ENCODE data around the gene CELF1.

DNA sequence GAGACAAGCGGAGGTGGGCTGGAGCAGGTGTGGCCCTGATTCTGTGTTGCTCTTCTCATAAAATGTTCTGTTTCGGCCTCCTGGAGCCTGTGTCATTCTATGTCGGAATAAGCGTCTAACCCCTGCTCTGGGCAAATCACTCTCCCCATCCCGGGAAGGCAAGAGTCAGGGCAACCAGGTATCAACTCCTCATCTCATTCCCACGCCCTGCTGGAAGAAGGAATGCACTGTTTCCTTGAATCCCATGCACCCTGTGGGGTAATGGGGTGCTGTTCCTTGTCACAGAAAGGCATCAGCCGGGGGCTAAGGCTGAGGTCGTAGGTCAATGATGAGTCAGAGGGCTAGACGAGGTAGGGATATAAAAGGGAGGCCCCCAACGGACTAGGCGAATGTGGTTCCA lies 36.2 kb upstream of the CELF1 start:
- TF ChIP-seq PAX5 (IDR thresholded peaks at IDR 0.05; ENCODE audit: insufficient read depth, low read length, severe bottlenecking) = no peak
- no peak for TF ChIP-seq POLR2A (IDR thresholded peaks at IDR 0.05; ENCODE audit: low read depth, low read length)

All from GM12891 (cell line).